Measurements from ENCODE around the gene POU2AF1. TPM values are rescaled to one million over a fixed set of nuclear protein-coding genes. Genes with fewer than 3 reads are reported as not detected.

Gene POU2AF1
- total RNA-seq, 1 donor from 2014 or later: not detected

DNA sequence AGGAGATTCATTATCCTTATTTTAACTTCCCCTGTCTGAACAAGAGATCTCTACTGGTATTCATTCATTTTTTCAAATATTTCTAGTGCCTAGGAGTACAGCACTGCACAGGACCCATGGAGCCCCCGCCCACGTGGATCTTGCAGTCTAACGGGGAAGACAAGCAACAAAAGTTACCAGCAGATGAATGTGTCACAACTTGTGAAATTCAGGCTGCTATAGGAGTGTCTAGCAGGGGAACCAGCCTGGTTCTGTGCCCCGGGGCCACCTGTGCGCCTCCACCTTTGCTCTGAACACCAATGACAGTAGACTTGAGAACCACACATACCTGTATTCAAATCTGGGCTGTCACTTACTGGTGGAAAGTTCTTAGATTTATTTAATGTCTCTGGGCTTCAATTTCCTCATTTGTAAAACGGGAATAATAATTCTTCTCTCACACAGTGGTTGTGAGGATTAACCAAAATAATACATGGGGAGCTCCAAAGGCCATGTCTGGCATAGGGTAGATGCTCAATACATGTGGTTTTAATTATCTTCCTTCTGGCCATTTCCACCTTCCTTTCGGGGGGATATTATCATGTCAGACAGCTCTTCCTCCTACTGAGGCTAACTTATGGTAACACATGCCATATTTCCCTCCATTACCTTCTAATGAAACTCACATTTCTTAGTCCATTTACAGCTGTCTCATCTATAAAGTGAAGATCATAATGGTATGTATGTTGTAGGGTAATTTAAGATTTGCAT is 17.8 kb downstream of the POU2AF1 start:
- DNase-seq (ENCODE audit: low read depth): no peak

DNA sequence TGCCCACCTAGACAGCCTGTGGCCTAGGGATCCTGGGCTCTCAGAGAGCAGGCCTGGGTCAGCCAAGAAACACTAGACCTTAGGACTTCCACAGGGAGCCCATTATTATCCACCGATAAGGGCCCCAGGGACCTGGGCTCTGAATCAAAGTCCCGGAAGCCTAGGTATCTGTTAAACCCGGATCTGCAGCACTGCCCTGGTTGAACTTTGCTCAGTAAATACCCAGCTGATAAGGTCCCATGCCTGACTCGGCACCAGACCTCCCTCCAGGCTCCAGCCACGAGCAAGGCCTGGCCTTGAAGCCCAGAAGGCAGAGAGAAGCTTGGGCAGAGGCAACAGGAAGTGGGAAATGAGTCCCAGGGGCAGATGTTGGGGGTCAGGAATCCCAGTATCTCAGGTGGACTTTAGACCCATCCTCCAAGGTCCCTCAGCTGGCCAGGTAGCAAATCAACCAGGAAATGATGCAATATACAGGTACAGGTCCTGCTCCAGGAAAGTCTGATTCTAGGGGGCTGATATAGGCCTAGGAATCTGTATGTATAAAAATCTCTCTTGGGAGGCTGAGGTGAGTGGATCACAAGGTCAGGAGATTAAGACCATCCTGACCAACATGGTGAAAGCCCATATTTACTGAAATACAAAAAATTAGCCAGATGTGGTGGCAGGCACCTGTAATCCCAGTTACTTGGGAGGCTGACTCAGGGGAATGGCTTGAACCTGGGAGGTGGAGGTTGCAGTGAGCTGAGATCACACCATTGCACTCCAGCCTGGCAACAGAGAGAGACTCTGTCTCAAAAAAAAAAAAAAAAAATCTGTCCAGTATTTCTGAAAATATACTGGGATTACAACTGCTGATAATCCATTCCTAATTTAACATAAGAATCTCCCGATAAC is 18.7 kb downstream of the POU2AF1 start:
- DNase-seq (ENCODE audit: low read depth): no peak

DNA sequence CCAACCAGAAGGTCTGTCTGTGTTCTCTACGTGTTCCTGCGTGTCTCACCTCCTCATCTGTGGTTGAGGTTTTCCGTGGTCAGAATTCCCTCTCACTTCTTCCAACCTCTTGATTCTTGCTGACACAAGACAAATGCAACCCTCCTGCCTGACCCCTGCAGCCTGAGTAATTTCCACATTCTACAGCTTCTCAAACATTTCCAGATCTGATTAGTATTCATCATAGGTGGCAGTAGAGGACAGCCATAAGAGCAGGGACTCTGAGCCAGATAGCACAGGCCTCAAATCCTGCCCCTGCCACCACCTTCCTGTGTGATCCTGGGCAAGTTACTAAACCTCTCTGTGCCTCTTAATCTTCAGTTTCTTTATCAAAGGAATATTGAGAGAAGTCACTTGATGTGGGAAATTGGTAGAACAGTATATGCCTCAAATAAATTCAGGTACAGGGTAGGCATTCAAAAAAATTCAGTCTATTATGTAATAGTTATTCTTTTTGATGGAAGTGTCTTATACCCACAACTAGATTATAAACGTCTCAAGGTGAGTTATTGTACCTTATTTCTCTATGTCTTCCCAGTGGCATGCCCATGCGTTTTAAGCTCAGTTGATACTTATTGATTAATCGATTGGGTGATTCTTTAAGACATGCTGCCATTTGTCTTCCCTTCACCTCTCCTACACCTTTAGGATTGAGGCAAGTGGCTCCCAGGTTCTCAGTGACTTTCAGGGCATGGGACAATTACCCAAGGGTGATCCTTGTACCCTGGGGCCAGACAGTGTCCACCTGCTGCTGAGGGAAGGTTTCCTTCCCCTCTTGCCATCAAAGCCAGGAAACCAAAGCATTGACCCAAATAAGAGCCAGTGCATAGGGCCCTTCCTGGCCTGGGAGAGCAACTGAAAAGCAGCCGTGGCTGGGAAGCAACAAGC is 19.6 kb downstream of the POU2AF1 start:
- DNase-seq (ENCODE audit: low read depth): no peak

DNA sequence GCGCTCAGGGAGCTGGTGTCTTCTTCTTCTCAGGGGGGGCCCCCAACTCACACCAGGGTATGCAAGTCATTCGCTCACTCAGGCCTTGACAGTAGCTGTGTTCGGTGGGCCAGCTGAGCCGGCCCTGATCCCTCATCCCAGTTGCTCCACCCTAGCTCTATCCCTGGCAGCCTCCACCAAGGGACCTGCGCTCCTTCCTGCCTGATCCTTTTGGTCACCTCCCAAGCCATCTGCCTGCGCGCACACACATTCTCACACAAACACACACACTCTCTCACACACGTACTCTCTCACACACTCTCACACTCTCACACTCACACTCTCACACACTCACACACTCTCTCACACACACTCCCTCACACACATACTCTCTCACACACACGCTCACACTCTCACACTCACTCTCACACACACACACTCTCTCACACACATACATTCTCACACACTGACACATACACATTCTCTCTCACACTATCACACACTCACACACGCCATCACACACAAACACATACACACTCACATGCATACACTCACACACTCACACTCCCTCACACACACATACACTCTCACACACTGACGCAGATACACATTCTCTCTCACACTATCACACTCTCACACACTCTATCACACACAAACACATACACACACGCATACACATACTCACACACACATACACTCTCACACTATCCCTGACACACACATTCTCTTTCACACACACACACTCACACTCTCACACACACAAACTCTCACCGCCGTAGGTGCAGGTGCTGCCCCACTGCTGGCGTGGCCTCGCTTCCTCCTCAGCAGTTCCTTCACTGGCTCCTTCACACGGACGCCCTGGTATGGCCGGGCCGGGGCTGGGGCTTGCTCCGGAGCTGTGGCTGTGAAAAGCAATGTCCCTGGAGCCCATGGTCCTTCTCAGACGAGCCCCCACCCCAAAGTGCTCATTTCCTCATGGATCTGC is 20.8 kb downstream of the POU2AF1 start:
- DNase-seq (ENCODE audit: low read depth): no peak

DNA sequence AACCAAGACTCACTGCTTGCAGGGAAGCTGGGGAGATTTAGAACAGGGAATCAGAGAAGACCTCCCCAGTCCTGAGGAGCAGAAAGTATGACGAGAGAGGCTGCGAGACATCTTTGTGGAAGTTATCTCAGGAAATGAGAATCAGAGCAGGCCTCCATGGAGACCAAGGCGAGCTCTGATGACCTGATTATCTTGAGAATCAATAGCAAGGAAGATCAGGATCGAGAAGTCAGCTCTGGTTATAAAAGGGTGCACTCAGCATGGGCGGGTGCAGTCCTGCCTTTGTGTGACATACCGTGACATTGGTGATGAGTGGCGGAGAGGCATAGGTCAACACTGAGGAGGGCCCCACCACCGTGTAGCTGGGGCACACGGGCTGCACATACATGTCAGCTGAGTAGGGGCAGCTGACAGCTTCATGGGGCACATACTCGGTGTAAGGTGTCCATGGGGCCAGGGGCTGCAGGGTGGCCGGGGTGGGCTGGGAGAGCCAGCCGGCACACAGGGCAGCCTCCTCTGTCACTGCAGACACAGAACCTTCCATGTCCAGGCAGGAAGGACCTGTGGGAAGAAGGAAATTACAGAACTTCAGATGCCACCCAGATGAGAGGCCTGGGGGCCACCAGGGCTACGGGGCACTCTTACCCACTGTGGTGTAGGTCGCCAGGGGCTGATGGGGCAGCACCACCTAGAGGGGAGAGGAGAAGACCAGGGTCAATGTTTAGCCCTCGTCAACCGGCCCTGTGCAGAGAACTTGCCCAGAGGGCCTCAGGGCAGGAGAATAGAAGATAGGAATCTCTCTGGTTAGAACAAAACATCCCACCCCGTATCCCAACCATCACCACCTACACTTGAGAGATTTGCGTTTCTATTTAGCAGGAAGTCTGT is 21.7 kb downstream of the POU2AF1 start:
- DNase-seq (ENCODE audit: low read depth): no peak

DNA sequence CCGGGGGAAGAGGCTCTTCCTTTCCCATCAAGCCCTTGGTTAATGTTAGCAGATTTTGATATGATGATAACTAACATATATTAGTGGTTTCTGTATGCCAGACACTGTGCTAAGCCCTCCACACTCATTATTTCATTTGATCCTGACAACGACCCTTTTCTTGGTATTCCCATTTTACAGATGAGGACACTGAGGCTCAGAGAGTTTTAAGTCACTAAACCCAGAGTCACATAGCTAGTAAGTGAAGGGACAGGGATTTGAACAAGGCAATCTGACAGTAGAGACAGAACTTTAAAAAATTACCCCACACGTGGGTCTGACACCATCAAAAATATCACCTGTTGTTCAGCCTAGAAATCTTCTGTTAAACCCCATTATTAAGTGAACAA is 22.4 kb downstream of the POU2AF1 start:
- DNase-seq (ENCODE audit: low read depth): no peak

DNA sequence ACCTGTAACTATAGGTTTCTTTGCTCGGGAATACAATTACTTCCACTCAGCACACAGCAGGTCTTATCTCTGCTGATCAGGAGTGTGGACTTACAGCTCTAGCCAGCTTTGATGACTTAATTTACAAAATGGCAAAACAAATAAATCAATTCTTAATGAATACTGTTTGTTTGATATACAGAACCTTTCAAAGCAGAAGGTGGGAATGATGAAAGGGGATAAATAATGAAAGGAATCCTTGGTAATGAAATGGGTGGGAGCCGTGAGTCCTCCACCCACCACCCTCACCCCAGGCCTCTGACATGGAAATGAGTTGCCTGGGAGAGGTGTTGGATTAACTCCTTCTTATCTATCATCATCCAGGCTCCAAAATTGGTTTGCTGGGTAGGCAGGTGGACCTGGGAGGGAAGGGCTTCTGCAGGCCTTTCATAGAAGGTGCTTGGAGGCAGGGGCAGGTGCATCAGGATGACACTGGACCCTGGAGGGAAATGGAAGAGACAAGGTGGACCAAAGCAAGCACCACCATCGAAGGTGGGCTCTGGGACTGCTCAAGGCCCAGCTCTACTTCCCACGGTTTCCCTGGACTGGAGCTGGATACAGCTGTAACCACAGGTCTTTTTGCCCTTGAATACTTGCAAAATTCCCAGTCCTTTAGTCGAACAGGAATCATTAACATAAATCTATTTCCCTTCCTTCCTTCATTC is 23.0 kb downstream of the POU2AF1 start:
- no peak for DNase-seq (ENCODE audit: low read depth)

DNA sequence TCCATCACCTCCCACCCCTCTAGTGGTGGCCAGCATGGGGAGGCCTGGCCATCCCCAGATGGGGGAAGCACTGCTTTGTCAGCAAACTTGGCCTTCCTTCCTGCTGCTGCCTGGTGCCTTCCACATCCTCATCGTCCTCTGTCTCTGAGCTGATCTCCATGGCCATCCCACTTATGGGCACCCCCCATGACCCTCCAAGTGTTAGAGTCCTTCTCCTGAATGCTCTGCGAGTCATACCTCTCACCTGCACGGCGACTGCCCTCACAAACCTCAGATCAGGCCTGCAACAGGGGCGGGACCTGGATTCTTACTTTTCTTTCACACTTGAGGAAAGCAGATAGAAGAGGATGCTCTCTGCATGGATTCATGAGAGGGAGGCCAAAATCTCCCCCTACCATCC is 24.0 kb downstream of the POU2AF1 start:
- DNase-seq (ENCODE audit: low read depth): no peak

DNA sequence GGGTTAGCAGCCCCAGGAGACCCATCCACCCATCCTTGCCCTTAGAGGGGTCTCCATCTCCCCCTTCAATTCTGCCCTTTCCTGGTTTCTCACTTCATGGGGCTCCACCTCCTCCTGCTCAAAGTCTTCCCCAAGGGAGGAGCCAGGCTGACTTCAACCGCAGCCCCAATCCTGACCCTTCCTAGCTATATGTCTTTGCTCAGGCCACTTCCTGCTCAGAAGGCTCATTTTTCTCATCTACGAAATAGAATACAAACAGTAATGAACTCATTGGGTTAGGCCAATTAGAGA is 24.5 kb downstream of the POU2AF1 start:
- DNase-seq (ENCODE audit: low read depth): no peak

DNA sequence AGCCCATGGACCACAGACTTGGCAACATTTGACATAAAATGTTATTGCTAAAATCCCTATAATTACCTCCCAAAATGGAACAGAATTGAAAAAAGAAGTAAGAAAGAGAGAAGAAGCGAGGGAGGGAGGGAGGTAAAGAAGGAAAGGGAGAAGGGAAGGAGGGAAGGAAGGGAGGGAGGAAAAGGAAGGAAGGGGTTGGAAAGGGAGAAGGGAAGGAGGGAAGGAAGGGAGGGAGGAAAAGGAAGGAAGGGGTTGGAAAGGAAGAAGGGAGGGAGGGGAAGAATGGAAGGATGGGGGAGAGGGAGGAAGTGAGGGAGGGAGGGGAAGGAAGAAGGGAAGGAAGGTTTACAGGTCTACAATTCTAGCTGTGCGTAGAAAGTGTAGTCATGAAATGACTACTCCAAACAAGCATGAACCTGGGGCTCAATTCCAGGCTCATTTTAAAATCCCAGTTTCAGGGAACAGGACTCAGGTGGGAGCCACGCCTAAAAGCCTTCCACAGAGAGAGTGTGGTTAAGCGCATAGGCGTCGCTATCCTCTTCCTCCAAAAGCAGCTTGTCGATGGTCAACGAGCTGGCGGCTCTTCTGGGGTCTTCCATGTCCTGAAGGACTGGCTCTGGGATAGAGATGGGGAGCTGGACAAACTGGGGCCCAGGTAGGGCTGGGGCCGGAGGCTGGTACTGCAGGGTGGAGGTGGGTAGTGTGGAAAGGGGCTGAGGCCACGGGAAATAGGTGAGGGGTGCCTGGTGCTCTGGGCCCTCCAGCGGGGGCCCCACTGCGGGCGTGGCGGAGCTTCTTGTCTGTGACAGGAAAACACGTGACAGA is 25.1 kb downstream of the POU2AF1 start:
- DNase-seq (ENCODE audit: low read depth): no peak

DNA sequence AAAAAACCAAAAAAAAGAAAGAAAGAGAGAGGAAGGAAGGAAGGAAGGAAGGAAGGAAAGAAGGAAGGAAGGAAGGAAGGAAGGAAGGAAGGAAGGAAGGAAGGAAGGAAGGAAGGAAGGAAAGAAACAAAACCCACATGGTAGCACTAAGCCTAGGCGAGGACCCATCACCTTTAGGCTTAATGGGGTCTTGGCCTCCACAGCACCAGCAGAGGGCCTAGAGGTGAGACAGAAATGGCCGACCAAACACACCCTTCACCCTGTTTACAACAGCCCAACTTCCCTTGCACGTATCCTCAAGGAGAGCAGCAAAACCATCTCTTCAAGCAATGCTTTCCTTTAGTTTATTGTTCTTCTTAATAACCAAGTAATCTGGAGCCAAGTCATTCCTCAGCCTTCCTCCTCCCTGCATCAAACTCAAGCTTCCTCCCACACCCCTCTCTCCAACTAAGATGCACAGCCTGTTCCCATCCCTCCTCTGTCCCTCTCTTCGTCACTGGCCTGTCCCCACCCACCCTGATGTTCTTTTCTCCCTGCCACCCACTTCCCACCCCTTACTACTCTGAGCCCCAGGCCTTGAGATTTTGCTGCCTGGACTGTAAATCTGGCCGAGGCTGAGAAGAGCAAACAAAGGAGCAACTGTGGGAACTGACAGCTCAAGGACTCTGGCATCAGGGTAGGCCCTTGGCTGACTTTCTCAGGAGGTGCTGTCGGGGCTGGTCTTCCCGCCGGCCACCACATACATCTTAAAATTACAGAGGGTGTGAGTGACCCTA is 26.0 kb downstream of the POU2AF1 start:
- no peak for DNase-seq (ENCODE audit: low read depth)

DNA sequence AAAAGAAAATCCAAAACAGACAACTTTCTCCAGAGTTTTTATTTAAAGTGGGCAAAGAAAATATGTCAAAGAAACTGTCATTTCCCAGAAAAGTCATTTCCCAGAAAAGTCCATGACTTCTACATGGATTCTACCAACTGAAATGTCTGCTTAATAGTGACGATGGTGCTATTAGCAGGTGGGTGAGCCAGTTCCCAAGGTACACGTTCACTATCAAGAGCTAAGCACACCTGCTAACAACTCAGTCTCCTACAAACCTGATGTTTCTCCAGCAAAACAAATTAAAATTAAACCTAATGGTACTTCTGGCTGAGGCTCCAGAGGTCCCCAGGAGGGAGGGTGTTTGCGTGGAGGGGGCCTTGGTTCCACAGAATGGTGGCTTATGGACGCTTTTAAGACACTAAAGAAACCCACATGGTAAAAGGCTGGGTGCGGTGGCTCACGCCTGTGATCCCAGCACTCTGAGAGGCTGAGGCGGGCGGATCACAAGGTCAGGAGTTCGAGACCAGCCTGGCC is 26.8 kb downstream of the POU2AF1 start:
- no peak for DNase-seq (ENCODE audit: low read depth)

DNA sequence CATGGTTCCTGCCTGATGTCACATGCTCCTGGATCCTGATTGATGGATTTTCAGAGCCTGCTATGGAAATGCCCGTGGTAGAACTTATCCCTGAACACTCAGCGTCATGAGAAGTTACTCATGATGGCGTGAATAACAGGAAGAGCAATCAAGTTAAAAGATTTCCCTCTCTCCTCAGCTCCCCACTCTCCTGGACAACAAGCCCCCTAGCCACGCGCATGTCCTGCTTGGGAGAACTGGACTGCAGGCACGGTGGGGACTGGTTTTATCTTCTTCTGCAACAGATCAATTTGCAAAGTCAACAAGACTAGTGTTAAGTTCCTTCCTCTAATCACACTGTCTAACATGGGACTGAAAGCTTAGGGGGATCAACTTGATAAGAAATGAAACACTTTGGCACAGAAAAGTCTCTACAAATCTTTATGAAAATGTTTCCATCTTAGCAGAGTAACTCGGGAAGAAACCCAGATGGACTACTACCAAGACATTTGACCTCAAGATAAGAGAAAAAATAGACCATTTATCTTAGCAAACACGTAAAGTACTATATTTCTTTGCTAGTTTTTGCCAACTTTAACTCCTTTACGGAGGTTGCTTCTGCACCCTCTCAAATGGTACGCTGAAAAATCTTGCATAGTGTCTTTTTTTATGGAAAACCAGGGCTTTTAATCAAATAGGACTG is 27.6 kb downstream of the POU2AF1 start:
- DNase-seq (ENCODE audit: low read depth): no peak

DNA sequence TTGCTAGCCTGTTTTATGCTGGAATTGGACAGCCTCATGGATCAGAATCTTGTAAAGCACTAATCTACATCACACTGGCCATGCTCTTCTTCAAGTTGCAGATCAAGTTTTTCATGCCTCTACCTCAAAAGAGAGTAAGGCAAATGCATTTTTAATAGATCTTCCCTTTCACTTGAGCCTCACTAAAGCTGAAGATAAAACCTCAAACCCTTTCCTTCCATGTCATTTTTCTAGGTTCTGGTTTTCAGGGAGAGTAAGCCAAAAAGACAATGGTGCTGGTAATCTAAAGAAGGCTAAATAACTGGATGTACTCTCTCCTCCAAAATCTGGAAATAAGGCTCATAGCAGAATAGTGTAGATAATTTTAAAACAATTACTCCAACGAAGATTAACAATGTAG is 28.3 kb downstream of the POU2AF1 start:
- no peak for DNase-seq (ENCODE audit: low read depth)

DNA sequence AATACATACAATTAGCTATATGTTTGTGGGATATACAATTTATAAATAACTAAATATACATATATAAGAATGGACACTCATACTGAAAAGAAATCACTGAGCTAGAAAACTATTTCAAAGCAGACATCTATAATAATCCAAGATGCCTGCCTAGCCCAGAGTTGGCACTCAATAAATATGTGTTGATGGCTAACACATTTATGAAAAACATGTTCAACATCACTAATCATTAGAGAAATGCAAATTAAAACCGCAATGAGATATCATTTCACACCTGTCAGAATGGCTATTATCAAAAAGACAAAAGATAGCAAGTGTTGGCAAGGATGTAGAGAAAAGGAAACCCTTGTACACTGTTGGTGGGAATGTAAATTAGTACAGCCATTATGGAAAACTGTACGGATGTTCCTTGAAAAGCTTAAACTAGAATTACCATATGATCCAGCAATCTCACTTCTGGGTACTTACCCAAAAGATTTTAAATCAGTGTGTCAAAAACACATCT is 29.8 kb downstream of the POU2AF1 start:
- no peak for DNase-seq (ENCODE audit: low read depth)

DNA sequence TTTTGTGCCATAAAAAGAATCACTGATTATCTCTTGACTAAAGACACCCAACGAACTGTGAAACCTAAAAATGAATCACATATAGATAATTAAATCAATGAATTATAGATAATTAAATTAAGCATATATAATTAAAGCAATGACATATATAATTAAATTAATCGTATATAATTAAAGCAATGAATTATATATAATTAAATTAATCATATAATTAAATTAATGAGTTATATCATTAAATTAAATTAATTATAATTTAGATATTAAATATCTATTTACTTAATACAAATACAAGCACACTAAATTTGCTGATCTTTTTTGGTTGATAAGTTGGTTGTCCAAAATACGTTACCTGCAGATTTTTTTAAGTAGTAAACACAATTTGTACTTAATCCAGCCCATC is 30.9 kb downstream of the POU2AF1 start:
- DNase-seq (ENCODE audit: low read depth): no peak

DNA sequence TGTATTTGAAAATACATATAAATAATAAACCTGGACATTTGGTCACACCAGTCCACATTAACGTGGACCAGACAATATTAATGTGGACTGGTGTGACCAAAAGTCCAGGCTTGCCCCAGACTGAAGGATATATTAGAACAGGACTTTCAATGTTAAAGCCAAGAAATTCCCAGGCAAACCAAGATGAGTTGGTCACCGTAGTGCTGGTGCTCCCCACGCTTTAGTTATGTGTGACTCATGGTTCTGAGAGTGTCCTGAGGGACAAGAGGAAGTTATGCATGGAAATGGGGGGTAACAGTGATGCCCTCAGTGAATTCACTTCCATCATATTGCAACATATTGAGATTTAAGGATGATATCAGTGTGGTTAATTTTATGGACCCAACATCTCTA is 31.4 kb downstream of the POU2AF1 start:
- DNase-seq (ENCODE audit: low read depth): no peak

Measured in renal cortical epithelial cell (primary cell).